CD4-positive, alpha-beta memory T cell (primary cell): ENCODE results near the gene PRKAA2. TPM values are rescaled to one million over a fixed set of nuclear protein-coding genes. Genes with fewer than 3 reads are reported as not detected.

ENCODE experiments used
- CTCF ChIA-PET: fragments of 350-600 bp; sonication (Branson Sonifier 250); formaldehyde crosslinking; loops from one replicate; lab custom pipeline; 2021; ENCODE audit warnings: inconsistent platforms; ENCODE audit not compliant: partially characterized antibody; lab: Charles Lee
- POLR2A ChIA-PET: fragments of 350-600 bp; sonication (Branson Sonifier 250); formaldehyde crosslinking; loops from one replicate; lab custom pipeline; 2021; ENCODE audit not compliant: partially characterized antibody; lab: Charles Lee
- DNase-seq, 5 donors: peaks; one replicate each; pipeline versions ENCODE4 v3.0.0 to v3.0.0-alpha.2; 2020 to 2022; ENCODE audit warnings: mixed read lengths in 1 of 5
- H3K27ac ChIP-seq: one replicate; pipeline ENCODE4 v1.7.0; 2013; ENCODE audit warnings: low read depth, low read length
- H3K27me3 ChIP-seq: 2 replicates; pipeline ENCODE4 v1.7.0; 2013; ENCODE audit warnings: mild to moderate bottlenecking, low read length, moderate library complexity; ENCODE audit not compliant: insufficient read depth
- H3K36me3 ChIP-seq: 2 replicates; pipeline ENCODE4 v1.7.0; 2013; ENCODE audit warnings: mild to moderate bottlenecking, low read length, moderate library complexity; ENCODE audit not compliant: insufficient read depth
- H3K4me1 ChIP-seq: 2 replicates; pipeline ENCODE4 v1.7.0; 2013; ENCODE audit warnings: mild to moderate bottlenecking, low read length, moderate library complexity; ENCODE audit not compliant: insufficient read depth
- H3K4me3 ChIP-seq, 2 donors: one replicate each; pipeline ENCODE4 v1.7.0; 2013; ENCODE audit warnings: low read length in 2 of 2, mild to moderate bottlenecking in 1 of 2
- H3K9me3 ChIP-seq, 2 donors: one replicate each; pipeline ENCODE4 v1.7.0; 2013; ENCODE audit warnings: low read length in 2 of 2, control low read depth in 1 of 2; ENCODE audit not compliant: control insufficient read depth in 1 of 2
- H3K27ac Mint-ChIP-seq, 7 donors: one replicate each; pipeline ENCODE4 v1.8.0; 2020 to 2021; ENCODE audit warnings: mixed read lengths in 7 of 7, mild to moderate bottlenecking in 6 of 7, inconsistent platforms in 3 of 7, moderate library complexity in 3 of 7
- H3K27me3 Mint-ChIP-seq, 2 donors: one replicate each; pipeline ENCODE4 v1.8.0; 2020 to 2021; ENCODE audit warnings: mixed read lengths in 2 of 2
- H3K36me3 Mint-ChIP-seq, 2 donors: one replicate each; pipeline ENCODE4 v1.8.0; 2020 to 2021; ENCODE audit warnings: mixed read lengths in 2 of 2, inconsistent platforms in 1 of 2, mild to moderate bottlenecking in 1 of 2
- H3K4me1 Mint-ChIP-seq, 4 donors: one replicate each; pipeline ENCODE4 v1.8.0; 2020 to 2021; ENCODE audit warnings: mixed read lengths in 4 of 4, mild to moderate bottlenecking in 1 of 4
- H3K4me3 Mint-ChIP-seq, 8 donors: one replicate each; pipeline ENCODE4 v1.8.0; 2020 to 2021; ENCODE audit warnings: mixed read lengths in 8 of 8, mild to moderate bottlenecking in 7 of 8, moderate library complexity in 6 of 8, inconsistent platforms in 3 of 8
- H3K9me3 Mint-ChIP-seq, 8 donors: one replicate each; pipeline ENCODE4 v1.8.0; 2020 to 2021; ENCODE audit warnings: mixed read lengths in 8 of 8, mild to moderate bottlenecking in 5 of 8, inconsistent platforms in 3 of 8, moderate library complexity in 1 of 8
- intact Hi-C: fragments of 100-400 bp; cut with micrococcal nuclease; formaldehyde crosslinking; loops from one replicate; pipeline ENCODE4 v1.15.1; 2023
- polyA plus RNA-seq, 2 donors: library from polyadenylated mRNA; unstranded; fragments of 300-500 nt; fragmentation: Illumina TruSeq; gene quantifications; one replicate each; pipeline ENCODE4 v1.2.3, GENCODE V29; 2021
- total RNA-seq, 2 experiments: library from RNA; stranded (reverse); gene quantifications; one replicate each; pipeline ENCODE4 v1.2.3, GENCODE V29; 2021

PRKAA2 gene
- total and polyA plus RNA-seq, 4 experiments from 2014 or later, result not detected

- peaks cover 0 to 31% (median 16%) of the 10 kb centered on the region in 8 donors for H3K9me3 Mint-ChIP-seq
- H3K36me3 ChIP-seq, result no peaks in the 10 kb centered on the region
- H3K4me3 Mint-ChIP-seq, result no peak overlapping the region
- no peak overlapping the region for H3K4me3 ChIP-seq
- no peak overlapping the region for H3K27ac ChIP-seq
- no peaks in the 10 kb centered on the region for H3K9me3 ChIP-seq
- POLR2A ChIA-PET, result no interaction called here
- no peak for DNase-seq
- H3K27me3 ChIP-seq, result no peaks in the 10 kb centered on the region
- no peaks in the 10 kb centered on the region for H3K4me1 ChIP-seq
- no peaks in the 10 kb centered on the region for H3K36me3 Mint-ChIP-seq
- CTCF ChIA-PET, result no interaction called here
- no peaks in the 10 kb centered on the region for H3K4me1 Mint-ChIP-seq
- H3K27me3 Mint-ChIP-seq, result no peaks in the 10 kb centered on the region
- intact Hi-C loops, result no loop called here
- no peak overlapping the region for H3K27ac Mint-ChIP-seq
These were observed 11.0 kb downstream of the PRKAA2 start for GRCh38 chr1:56655991-56656613.

DNA sequence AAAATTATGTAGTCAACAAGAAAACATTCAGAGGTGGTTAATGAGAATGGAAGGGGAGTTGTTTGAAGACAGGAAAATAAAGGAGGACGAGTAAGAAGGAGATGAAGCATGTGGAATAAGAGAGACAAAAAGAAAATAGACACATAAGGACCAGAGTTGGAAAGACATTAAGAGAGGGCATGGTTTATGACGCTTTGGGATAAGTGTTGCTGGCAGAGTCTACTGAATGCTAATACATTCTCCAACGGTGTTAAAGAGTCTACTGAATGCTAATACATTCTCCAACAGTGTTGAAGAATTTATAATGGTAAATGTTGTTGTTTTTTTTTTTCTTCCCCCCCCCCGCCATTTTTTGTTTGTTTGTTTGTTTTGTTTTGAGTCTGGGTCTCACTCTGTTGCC, 13.1 kb downstream of the PRKAA2 start:
- ChIA-PET POLR2A (no interaction called here), CTCF (no interaction called here)
- Histone ChIP-seq H3K4me3 (no peak overlapping the region), H3K27me3 (no peaks in the 10 kb centered on the region), H3K27ac (no peak overlapping the region), H3K9me3 (no peaks in the 10 kb centered on the region), H3K36me3 (no peaks in the 10 kb centered on the region), H3K4me1 (no peaks in the 10 kb centered on the region)
- Mint-ChIP-seq H3K9me3 (peaks cover 0 to 31% (median 16%) of the 10 kb centered on the region in 8 donors), H3K4me1 (no peaks in the 10 kb centered on the region), H3K4me3 (no peak overlapping the region), H3K36me3 (no peaks in the 10 kb centered on the region), H3K27me3 (no peaks in the 10 kb centered on the region), H3K27ac (no peak overlapping the region)
- no peak for DNase-seq
- intact Hi-C loops, result no loop called here

- no peak for DNase-seq
- no peaks in the 10 kb centered on the region for H3K9me3 ChIP-seq
- Mint-ChIP-seq H3K4me1 (no peaks in the 10 kb centered on the region), H3K36me3 (no peaks in the 10 kb centered on the region), H3K27ac (no peak overlapping the region), H3K4me3 (no peak overlapping the region), H3K27me3 (no peaks in the 10 kb centered on the region), H3K9me3 (peaks cover 0 to 34% (median 14%) of the 10 kb centered on the region in 8 donors)
- ChIA-PET POLR2A (no interaction called here), CTCF (no interaction called here)
- no peaks in the 10 kb centered on the region for H3K4me1 ChIP-seq
- intact Hi-C loops, result no loop called here
- no peaks in the 10 kb centered on the region for H3K27me3 ChIP-seq
- H3K36me3 ChIP-seq, result no peaks in the 10 kb centered on the region
- H3K4me3 ChIP-seq, result no peak overlapping the region
- H3K27ac ChIP-seq, result no peak overlapping the region
These were observed 15.2 kb downstream of the PRKAA2 start for GRCh38 chr1:56660293-56660692.

DNA sequence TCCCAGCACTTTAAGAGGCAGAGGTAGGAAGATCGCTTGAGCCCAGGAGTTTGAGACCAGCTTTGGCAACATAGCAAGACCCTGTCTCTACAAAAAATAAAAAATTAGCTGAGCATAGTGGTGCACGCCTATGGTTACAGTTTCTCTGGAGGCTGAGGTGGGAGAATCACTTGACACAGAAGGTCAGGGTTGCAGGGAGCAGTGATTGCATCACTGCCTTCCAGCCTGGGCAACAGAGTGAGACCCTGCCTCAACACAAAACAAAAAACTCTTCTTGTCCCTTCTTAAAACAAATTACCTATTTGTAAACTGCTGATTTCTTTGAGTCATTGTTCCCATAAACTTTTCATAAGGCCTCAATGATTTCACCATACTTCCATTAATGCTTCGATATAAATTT, 18.7 kb downstream of the PRKAA2 start:
- Mint-ChIP-seq H3K4me3 (no peak overlapping the region), H3K27me3 (no peaks in the 10 kb centered on the region), H3K36me3 (no peaks in the 10 kb centered on the region), H3K4me1 (no peaks in the 10 kb centered on the region), H3K27ac (no peak overlapping the region), H3K9me3 (peaks cover 0 to 3% (median 0%) of the 10 kb centered on the region in 8 donors)
- H3K27me3 ChIP-seq, result no peaks in the 10 kb centered on the region
- no peaks in the 10 kb centered on the region for H3K36me3 ChIP-seq
- intact Hi-C loops, result no loop called here
- POLR2A ChIA-PET, result no interaction called here
- no peak overlapping the region for H3K4me3 ChIP-seq
- DNase-seq, result no peak
- CTCF ChIA-PET, result no interaction called here
- no peaks in the 10 kb centered on the region for H3K4me1 ChIP-seq
- no peaks in the 10 kb centered on the region for H3K9me3 ChIP-seq
- H3K27ac ChIP-seq, result no peak overlapping the region

DNA sequence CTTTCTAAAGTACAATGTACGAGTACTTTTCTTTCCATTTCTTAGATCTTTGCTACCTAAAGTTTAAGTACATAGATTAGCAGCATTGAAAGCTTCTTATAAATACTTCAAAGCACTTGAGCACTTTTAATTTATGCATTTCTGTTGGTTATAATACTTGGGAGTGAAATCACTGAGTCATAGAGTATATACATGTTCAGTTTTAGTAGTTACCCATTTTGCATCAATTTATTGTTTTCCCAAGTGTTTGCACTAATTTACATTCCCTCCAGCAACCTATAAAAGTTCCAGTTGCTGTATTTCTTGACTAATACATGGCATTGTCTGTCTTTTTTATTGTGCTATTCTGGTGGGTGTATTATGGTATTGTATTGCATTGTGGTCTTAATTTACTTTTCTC, 20.3 kb downstream of the PRKAA2 start:
- H3K4me3 Mint-ChIP-seq, result no peak overlapping the region
- H3K27ac Mint-ChIP-seq, result no peak overlapping the region
- H3K4me1 Mint-ChIP-seq, result no peaks in the 10 kb centered on the region

DNA sequence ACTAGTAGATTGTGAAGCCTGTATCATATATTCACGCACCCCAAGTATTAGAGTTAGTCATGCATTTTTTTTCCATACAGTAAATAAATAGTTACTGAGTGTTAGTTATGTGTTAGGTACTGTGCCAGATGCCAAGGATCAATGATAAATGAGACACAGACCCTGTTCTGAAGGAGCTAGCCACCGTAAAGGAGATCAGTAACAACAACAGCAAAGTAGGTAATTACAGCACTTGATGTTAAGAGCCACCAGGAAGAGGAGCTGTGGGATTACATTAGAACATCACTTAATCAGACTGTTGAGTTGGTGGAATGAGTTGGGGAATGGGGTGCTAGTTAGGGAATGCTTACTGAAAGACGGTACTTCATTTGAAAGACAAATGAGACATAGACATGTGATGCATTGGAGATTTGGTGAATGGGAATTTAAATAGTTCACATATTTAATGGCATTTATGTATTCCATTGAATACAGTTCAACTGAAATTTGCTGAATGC, 21.0 kb downstream of the PRKAA2 start:
- no peaks in the 10 kb centered on the region for H3K9me3 ChIP-seq
- intact Hi-C loops, result no loop called here
- Mint-ChIP-seq H3K27ac (no peak overlapping the region), H3K36me3 (no peaks in the 10 kb centered on the region), H3K27me3 (peaks cover 0 to 3% of the 10 kb centered on the region in 2 donors), H3K9me3 (peaks cover 0 to 3% (median 0%) of the 10 kb centered on the region in 8 donors), H3K4me3 (no peak overlapping the region), H3K4me1 (no peaks in the 10 kb centered on the region)
- ChIA-PET POLR2A (no interaction called here), CTCF (no interaction called here)
- DNase-seq, result no peak
- H3K4me1 ChIP-seq, result no peaks in the 10 kb centered on the region
- H3K36me3 ChIP-seq, result no peaks in the 10 kb centered on the region
- H3K27me3 ChIP-seq, result no peaks in the 10 kb centered on the region
- no peak overlapping the region for H3K4me3 ChIP-seq
- H3K27ac ChIP-seq, result no peak overlapping the region

More for the DNA sequence above, 20.3 kb downstream of the PRKAA2 start:
- ChIA-PET CTCF (no interaction called here), POLR2A (no interaction called here)
- H3K27ac ChIP-seq, result no peak overlapping the region
- no peaks in the 10 kb centered on the region for H3K4me1 ChIP-seq
- H3K27me3 ChIP-seq, result no peaks in the 10 kb centered on the region
- Mint-ChIP-seq H3K27me3 (peaks cover 0 to 3% of the 10 kb centered on the region in 2 donors), H3K36me3 (no peaks in the 10 kb centered on the region), H3K9me3 (peaks cover 0 to 3% (median 0%) of the 10 kb centered on the region in 8 donors)
- no peak overlapping the region for H3K4me3 ChIP-seq
- DNase-seq, result no peak
- intact Hi-C loops, result no loop called here
- H3K36me3 ChIP-seq, result no peaks in the 10 kb centered on the region
- H3K9me3 ChIP-seq, result no peaks in the 10 kb centered on the region

DNA sequence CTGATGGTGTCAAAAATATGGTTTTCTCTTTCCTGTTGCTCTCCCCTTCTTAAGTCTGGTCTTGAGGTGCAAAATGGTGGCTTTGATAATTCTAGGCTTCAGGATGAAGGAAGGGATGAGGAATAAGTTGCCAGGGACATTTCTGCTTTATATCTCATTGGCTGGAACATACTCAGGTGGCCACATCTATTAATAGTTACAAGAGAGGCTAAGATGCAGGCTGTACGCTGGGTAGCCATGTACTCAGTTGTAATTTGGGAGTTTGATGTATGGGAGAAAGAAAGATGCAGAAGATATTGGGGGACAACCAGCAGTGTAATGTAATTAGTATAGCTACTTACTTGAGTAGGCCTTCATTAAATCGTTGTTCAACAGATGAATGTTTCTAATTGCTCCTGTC, 25.2 kb downstream of the PRKAA2 start:
- DNase-seq, result no peak
- Histone ChIP-seq H3K4me3 (no peak overlapping the region), H3K36me3 (no peaks in the 10 kb centered on the region), H3K9me3 (no peaks in the 10 kb centered on the region), H3K27me3 (no peaks in the 10 kb centered on the region), H3K4me1 (no peaks in the 10 kb centered on the region), H3K27ac (no peak overlapping the region)
- peaks cover 0 to 4% (median 0%) of the 10 kb centered on the region in 8 donors for H3K9me3 Mint-ChIP-seq
- H3K27me3 Mint-ChIP-seq, result peaks cover 3% of the 10 kb centered on the region in 2 donors
- no peak overlapping the region for H3K4me3 Mint-ChIP-seq
- ChIA-PET CTCF (no interaction called here), POLR2A (no interaction called here)
- intact Hi-C loops, result no loop called here
- H3K27ac Mint-ChIP-seq, result no peak overlapping the region
- H3K36me3 Mint-ChIP-seq, result no peaks in the 10 kb centered on the region
- no peaks in the 10 kb centered on the region for H3K4me1 Mint-ChIP-seq
